Gastroesophageal sphincter (tissue), 3 donors: ENCODE results near the gene MFSD11.
"Not testable (repeated sequence)": the region's sequence is repeated elsewhere in the genome, so short reads cannot be mapped to it uniquely, and the experiment has no call there.

Source experiments
- CTCF ChIP-seq, 4 experiments: fragments of 200-600 bp in 2 of 4; fragments of 450-650 bp in 2 of 4; sonication (generic) in 1 of 4; IDR thresholded peaks; one replicate each; pipeline ENCODE4 v1.5.1; 2017 to 2019; ENCODE audit warnings: antibody characterized with exemption in 4 of 4, mild to moderate bottlenecking in 2 of 4, moderate library complexity in 2 of 4
- POLR2A ChIP-seq, 2 donors: fragments of 450-650 bp; IDR thresholded peaks; one replicate each; pipeline ENCODE4 v1.6.1; 2017; ENCODE audit warnings: antibody characterized with exemption in 2 of 2, mild to moderate bottlenecking in 2 of 2, moderate library complexity in 1 of 2

GRCh38 chr17:76745785-76746184 is 7.9 kb downstream of the MFSD11 start:
- not testable (repeated sequence) for TF ChIP-seq CTCF, POLR2A (IDR thresholded peaks at IDR 0.05)
